Middle frontal gyrus (tissue), 1 donor: ENCODE measurements around the gene IL6ST.
"Not testable (repeated sequence)": the region's sequence is repeated elsewhere in the genome, so short reads cannot be mapped to it uniquely, and the experiment has no call there.

Source experiments
- DNase-seq: peaks from one replicate; pipeline ENCODE4 v3.0.0-alpha.2; 2015; ENCODE audit warnings: low spot score; ENCODE audit errors: extremely low spot score

Gene IL6ST

DNA sequence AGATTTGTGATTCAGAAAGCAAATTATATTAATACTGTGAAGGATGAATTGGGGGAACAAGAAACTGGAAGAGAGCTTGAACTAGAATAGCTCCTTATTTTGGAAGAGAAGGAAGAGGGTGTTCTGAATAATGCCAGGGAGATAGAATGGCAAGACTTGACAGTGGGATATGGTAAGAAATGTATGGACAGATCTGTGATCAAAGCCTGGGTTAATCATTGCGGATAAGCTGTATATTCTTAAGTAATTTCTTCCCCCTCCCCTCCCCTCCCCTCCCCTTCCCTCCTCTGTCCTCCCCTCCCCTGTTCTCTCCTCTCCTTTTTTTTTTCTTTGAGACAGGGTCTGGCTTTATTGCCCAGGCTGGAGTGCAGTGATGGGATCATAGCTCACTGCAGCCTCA is 10.1 kb upstream of the IL6ST start:
- no peak for DNase-seq

DNA sequence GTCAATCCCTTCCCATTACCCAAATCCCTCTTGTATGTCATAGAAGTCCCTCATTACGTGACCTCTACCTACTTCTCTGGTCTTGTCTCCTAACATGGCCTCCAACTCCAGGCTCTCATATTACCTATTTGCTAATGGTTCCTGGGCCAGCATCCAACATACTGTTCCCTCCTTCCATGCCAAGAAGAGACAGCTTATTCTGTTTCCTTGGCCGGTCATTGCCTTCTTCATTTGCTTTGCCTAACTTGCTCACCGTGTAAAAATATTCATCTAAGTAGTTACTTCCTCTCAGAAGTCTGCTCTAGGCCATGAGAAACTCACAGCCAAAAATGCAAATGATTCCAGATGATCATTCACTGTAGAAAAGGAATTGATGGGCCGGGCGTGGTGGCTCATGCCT is 8.9 kb upstream of the IL6ST start:
- no peak for DNase-seq

DNA sequence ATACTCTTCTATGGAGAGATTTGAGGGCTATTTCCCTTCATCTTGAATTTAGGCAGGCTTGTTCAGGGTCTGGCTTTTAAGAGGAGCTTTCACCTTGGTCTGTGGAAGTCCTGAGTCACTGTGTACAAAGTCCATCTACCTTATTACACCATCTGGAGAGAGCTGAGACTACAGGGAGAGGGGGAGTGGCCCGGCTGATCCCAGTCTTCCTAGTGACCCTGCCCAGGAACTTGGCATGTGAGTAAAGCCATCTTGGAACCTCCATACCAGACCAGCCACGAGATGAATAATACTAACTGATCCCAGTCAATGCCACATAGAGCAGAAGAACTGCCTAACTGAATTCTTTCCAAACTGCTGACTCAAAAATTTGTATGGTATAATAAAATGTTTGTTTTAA is 8.4 kb upstream of the IL6ST start:
- no peak for DNase-seq

DNA sequence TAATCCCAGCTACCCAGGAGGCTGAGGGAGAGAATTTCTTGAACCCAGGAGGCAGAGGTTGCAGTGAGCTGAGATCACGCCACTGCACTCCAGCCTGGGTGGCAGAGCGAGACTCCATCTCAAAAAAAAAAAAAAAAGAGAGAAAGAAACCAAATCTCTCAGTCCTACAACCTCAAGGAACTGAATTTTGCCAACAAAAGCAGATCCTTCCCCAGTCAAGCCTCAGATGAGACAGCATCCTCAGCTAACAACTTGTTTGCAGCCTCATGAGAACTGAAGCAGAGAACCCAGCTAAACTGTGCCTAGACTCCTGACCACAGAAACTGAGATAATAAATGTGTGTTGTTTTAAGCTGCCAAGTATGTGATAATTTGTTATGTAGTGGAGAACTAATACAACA is 7.5 kb upstream of the IL6ST start:
- DNase-seq = no peak

DNA sequence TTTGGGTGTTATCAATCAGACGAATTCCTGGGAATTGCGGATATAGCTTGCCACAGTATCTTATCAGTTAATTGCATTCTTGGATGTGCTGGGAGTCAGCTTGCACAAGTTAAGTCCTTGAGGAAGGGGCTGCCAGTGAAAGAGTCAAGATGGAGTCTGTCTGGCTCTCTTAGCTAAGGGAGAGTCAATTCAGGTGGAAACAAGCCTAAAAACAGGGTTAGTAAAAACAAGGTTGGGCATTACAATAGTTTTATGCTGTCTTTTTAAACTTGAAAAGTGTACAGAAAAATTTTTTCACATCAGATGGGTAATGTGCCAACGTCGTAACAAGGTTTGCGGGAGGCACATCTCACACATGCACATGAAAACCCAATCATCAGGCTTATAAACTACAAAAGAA is 5.5 kb upstream of the IL6ST start:
- not testable (repeated sequence) for DNase-seq

DNA sequence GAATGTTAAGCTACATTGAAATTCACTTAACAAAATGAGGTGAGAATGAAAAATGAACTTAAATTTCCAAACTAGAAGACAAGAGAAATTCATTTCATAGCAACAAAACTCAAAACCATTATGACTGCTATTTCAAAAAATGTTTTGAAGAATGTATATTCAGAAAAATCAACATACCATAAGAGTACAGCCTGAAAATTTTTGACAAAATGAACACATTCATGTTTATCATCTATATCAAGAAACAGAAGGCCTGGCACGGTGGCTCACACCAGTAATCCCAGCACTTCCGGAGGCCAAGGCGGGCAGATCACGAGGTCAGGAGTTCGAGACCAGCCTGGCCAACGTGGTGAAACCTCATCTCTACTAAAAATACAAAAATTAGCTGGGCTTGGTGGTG is 4.2 kb upstream of the IL6ST start:
- DNase-seq = no peak

DNA sequence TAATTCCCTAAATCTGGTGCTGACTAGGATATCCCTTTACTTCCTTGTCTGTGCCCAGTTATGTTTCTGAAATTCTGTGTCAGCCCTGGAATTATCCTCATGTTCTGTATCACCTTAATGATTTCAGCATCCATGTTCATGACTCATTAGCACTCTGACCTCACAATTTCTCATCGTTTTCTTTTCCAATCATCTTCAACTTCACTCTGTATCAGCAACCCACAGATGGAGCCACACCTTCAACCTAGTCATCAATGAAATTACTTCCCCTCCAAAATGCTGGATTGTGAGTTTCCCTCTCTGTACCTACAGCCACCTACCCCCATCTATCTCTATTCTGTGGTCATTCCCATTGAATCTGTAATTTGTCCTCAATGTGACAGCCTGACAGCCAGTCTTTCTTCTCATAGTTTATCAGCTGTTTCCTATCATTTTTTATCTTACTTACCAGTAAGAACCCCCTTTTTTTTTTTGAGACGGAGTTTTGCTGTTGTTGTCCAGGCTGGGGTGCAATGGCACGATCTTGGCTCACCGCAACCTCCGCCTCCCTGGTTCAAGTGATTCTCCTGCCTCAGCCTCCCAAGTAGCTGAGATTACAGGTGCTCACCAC is 3.1 kb upstream of the IL6ST start:
- DNase-seq = no peak

DNA sequence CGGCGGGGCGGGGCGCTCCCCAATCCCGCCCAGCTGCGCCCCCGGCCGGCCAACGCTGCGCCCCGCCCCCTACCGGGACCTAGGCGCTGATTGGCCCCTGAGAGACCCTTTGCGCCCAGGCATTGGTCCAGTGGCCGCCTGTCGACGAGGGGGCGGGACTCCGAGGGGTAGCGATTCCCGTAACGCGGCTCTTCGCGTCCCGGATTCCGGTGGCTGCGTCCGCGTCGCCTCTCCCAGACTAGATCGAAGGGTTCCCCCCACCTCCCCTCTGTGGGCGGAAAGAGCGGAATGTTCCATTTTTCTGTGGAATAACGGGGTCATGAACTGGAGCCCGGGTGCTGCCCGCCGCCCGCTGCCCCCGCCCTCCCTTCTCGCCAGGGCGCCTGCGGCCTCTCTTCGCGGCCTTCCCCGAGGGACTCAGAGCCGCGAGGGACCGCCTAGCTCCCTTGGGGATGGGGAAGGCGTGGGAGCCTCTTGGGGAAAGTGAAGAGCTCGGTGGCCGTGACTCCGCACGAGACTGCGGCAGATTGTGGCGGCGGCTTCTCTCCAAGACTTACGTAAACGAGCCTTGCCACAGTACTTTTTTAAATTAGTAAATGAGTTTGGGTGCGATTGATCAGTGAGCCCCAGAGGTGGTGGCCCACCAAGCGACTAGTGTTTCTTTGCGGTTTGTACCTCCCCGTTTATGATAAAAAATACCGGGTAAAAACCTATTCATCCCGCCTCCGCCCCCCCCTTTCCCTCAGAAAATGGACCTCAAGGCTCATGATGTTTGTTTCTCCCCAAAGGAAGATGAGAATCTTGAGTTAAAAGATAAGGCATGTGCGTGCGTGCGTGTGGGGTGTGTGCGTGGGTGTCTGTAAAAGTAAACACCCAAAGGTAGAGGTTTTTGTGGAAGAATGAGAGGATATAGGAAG is 493 bp upstream of the IL6ST start:
- peak; percentile 95 for DNase-seq

DNA sequence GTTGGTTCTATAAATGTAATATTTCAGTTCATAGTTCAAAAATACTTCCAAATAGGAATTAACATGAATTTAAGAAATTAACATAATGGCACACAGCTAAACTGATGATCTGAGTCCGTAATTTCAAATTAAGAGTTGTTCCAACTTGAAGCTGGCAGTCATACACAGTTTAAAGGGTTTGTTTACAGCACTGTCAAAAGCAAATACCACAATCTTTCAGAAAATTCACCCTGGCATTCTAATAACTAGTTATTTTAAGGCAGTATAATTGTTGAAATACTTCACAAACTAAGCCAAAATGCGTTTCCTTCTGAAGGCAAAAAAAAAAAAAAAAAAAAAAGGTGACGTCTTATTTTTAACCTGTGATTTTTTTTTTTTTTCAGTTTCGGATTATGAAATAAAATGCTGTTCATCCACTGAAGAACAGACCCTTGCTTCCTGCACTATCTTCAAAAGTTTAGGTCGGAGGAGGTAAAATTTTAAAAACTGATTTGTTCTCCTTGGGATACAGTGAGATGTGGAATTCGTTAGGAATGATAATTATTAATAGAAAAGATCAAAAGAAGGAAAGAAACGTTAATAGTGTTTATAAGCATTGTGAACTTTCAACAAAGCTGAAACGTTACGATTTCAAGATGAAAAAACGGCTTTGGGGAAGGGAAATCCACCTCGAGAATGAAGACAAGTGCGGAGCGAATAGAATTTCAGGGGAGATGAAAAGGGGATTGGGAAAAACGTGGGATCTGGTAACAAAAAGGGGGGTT is 850 bp downstream of the IL6ST start:
- no peak for DNase-seq

DNA sequence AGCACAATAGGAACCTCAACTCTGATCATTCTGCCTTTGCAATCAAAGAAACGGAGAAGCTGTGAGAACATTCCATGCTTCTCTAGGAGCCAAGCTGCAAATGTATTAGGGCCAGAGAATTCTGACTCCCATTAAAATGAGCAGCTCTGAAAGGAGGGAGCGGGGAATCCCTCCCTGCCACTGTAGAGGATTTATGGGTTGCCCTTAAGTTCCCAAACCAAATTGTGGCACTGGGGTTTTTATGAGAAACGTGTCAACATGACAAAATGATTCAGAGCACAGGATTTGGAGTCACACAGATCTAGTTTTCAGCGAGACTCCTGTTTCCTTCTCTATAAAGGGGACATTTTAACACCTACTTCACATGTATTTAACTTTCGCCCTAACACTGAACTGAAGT is 1.8 kb downstream of the IL6ST start:
- no peak for DNase-seq

DNA sequence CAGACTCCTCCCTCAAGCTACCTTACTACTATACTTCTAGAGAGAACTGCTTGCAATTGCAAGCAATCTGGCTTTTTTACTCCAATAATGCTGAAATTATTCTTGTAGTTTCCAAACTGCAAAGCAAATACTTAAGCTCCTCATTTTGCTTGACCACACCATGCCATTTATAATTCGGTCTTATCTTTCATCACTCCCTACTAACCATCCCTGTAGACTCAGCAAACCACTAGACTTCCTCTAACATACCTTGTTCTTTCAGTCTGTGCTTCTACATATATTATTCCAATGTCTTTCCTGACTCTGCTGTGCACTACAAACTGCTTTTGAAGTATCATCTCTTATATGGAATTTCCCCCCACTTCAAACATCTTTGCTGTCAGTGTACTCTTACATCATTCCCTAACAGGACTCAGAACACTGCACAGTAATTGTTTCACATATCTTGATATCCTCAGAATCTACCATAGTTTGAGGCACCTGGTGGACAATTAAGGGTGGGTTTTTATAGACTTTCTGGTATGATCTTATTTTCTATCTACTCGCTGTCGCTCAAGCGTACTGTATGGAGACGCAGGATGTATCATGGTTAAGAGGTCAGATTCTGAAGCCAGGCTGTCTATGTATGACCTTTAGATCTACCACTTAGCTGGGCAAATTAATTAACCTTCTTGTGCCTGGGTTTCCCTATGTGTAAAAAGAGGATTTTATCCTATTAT is 2.8 kb downstream of the IL6ST start:
- no peak for DNase-seq

DNA sequence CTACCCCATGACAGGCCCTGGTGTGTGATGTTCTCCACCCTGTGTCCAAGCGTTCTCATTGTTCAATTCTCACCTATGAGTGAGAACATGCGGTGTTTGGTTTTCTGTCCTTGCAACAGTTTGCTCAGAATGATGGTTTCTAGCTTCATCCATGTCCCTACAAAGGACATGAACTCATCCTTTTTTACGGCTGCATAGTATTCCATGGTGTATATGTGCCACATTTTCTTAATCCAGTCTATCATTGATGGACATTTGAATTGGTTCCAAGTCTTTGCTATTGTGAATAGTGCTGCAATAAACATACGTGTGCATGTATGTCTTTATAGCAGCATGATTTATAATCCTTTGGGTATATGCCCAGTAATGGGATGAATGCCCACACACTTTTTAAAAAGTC is 3.9 kb downstream of the IL6ST start:
- DNase-seq = not testable (repeated sequence)

DNA sequence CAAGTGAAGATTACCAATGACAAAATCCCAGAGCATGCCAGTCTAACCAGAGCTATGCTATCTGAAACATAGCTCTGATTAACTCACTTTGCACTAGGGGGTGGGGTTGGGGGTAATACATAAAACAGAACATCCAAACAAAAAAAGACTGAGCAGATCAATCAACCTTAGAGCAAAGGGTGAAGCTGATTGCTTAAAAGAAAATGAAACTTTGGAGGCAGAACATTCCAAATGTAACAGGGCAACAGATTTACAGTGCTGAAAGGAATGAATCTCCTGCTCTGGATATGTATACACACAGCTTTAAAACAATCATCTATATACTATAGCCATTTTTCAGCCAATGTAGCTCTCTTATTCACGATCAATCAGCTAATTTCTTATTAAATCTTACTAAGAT is 4.9 kb downstream of the IL6ST start:
- DNase-seq = no peak

DNA sequence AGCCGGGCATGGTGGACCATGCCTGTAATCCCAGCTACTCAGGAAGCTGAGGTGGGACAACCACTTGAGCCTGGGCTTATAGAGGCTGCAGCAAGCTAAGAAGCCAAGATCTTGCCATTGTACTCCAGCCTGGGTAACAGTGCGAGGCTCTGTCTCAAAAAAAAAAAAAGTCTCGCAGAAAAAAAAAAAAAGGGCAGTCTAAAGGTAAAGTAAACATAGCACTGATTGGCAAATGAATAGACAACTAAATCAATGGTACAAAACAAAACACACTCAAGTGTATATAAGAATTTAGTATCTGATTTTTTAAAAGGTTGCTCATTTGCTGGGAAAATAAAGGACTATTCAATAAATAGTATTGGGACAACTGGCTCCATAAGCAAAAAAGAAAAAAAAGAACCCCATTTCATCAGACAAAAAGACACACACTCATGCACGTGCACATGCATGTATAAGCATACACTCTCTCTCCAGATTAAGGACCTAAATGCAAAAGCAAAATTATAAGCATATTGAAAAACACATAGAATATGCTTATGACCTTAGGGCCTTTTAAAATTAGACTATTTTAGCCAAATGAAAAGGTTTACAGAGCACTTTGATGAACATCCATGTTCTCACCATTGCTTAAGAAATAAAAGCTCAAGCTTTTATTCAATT is 5.7 kb downstream of the IL6ST start:
- DNase-seq = no peak

DNA sequence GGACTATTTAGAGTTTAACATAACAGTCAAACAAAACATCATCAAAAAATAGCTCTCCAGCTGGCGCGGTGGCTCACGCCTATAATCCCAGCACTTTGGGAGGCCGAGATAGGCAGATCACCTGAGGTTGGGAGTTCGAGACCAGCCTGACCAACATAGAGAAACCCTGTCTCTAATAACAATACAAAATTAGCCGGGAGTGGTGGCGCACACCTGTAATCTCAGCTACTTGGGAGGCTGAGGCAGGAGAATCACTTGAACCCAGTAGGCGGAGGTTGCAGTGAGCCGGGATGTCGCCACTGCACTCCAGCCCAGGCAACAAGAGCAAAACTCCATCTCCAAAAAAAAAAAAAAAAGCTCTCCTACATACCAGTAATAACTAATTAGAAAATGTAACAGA is 6.3 kb downstream of the IL6ST start:
- not testable (repeated sequence) for DNase-seq

DNA sequence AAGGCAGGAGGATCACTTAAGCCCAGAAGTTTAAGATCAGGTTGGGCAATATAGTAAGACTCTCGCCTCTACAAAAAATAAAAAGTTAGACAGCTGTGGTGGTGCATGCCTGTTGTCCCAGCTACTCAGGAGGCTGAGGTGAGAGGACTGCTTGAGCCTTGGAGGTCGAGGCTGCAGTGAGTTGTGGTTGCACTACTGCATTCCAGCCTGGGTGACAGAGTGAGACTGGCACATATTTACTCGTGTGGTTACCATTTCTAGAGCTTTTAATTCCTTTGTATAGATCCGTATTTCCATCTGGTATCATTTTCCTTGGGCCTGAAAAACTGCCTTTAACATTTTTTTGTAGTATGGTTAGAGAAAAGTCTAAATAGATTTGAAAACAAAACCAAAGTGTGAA is 7.8 kb downstream of the IL6ST start:
- no peak for DNase-seq

DNA sequence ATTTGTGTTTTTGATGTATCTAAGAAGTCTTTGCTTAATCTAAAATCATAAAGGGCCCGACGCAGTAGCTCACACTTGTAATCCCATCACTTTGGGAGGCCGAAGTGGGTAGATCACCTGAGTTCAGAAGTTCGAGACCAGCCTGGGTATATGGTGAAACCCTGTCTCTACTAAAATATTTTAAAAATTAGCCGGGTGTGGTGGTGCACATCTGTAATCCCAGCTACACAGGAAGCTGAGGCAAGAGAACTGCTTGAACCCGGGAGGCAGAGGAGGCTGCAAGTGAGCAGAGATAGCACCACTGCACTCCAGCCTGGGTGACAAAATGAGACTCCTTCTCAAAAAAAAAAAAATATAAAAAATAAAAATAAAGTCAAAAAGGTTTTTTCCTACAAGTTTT is 9.6 kb downstream of the IL6ST start:
- no peak for DNase-seq

DNA sequence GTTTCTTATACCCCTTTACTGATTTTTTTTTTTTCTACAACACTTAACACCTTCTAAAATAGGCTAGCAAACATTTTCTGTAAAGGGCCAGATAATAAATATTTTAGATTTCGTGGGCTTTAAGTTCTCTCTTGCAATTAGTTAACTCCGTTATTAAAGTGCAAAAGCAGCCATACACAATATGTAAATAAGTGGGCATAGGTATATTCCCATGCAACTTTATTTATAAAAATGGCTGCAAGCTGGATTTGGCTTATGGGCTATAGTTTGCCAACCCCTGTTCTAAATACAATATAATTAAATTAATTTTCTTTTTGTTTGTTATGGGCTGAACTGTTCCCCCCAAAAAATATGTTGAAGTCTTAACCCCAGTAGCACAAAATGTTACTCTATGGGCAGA is 10.8 kb downstream of the IL6ST start:
- no peak for DNase-seq

DNA sequence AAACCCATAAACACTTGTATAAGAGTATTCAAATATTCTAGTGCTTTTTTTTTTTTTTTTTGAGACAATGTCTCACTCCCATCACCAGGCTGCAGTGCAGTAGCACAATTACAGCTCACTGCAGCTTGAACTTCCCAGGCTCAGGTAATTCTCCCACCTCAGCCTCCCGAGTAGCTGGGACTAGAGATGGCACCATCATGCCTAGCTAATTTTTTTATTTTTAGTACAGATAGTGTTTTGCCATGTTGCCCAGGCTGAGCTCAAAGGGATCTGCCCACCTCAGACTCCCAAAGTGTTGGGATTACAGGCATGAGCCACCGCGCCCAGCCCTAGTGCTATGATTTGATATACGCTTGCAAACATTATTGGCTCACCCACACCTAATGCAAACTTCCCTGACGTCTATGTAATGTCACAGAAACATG is 11.8 kb downstream of the IL6ST start:
- no peak for DNase-seq

DNA sequence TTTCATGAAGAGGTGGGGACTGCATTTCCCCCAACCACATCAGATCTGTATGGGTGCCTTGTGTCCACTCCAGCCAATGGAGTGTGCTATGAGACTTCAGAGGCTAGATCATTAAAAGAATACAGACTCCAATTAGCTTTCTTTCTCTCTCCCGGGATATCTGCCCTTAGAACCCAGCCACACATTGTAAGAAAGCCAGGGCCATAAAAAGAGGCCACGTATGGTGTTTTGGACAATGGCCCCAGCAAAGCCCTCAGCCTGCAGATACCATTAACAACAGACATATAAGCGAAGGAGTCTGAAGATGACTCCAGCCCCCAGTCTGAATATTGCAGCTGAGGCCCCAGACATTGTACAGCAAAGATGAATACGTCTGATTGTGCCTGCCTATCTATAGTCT is 21.5 kb downstream of the IL6ST start:
- DNase-seq = no peak

DNA sequence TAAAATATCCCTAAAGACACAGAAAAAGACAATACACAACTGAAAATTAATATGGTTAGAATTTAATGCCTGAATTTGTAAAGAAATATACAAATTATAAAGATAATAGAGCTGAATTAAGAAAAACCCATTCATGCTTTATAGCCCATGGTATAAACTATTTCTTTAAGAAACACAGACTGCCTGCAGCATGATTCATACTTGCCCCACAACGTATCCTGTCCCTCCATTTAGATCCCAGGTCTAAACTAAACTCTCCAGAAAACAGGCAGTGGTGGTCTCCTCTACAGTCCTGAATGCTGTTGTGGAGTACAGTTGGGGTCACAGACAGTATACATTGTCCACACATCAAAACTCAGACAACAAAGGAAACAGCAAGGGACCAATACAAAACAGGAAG is 24.8 kb downstream of the IL6ST start:
- DNase-seq = no peak
